GM23338 (cell line): Measurements from ENCODE around the gene CARD10. TPM values are rescaled to one million over a fixed set of nuclear protein-coding genes. Genes with fewer than 3 reads are reported as not detected.

Source experiments
- ATAC-seq: fragments of 200-7000 bp; cut with Tn5 transposase; 3 replicates; pipeline ENCODE4 v1.9.1; 2020
- DNase-seq: peaks from one replicate; pipeline ENCODE4 v3.0.0-alpha.2; 2015; ENCODE audit warnings: low spot score
- H2AFZ ChIP-seq: fragments of 200-600 bp; sonication (generic); 2 replicates; pipeline ENCODE4 v1.8.0; 2016; ENCODE audit warnings: antibody characterized with exemption, mild to moderate bottlenecking, moderate library complexity
- H3F3A ChIP-seq: fragments of 200-600 bp; sonication (generic); replicated peaks from 2 replicates; pipeline ENCODE4 v1.8.0; 2017; ENCODE audit warnings: antibody characterized with exemption, mixed run types, low read depth
- H3K27ac ChIP-seq: fragments of 200-600 bp; sonication (generic); 2 replicates; pipeline ENCODE4 v1.6.1; 2016; ENCODE audit warnings: low read depth
- H3K27me3 ChIP-seq: fragments of 200-600 bp; sonication (generic); 2 replicates; pipeline ENCODE4 v1.8.0; 2016; ENCODE audit warnings: mild to moderate bottlenecking, mixed run types, moderate library complexity; ENCODE audit not compliant: insufficient read depth
- H3K36me3 ChIP-seq: fragments of 200-600 bp; sonication (generic); 2 replicates; pipeline ENCODE4 v1.8.0; 2016; ENCODE audit warnings: mild to moderate bottlenecking; ENCODE audit not compliant: insufficient read depth
- H3K4me1 ChIP-seq: fragments of 200-600 bp; sonication (generic); 2 replicates; pipeline ENCODE4 v1.8.0; 2016; ENCODE audit warnings: mild to moderate bottlenecking, moderate library complexity; ENCODE audit not compliant: insufficient read depth
- H3K4me2 ChIP-seq: fragments of 200-600 bp; sonication (generic); 2 replicates; pipeline ENCODE4 v1.7.1; 2017; ENCODE audit warnings: mixed run types
- H3K4me3 ChIP-seq: fragments of 200-600 bp; sonication (generic); 2 replicates; pipeline ENCODE4 v1.6.1; 2016; ENCODE audit warnings: mixed run types
- H3K79me2 ChIP-seq: fragments of 200-600 bp; sonication (generic); replicated peaks from 2 replicates; pipeline ENCODE4 v1.8.0; 2017; ENCODE audit warnings: mild to moderate bottlenecking; ENCODE audit not compliant: insufficient read depth
- H3K9me2 ChIP-seq: fragments of 200-600 bp; sonication (generic); 2 replicates; pipeline ENCODE4 v1.8.0; 2017; ENCODE audit not compliant: insufficient read depth
- H4K20me1 ChIP-seq: fragments of 200-600 bp; sonication (generic); replicated peaks from 2 replicates; pipeline ENCODE4 v1.8.0; 2017; ENCODE audit warnings: mild to moderate bottlenecking; ENCODE audit not compliant: insufficient read depth
- H3K27ac Mint-ChIP-seq: 2 replicates; pipeline ENCODE4 v1.8.0; 2020; ENCODE audit warnings: inconsistent platforms, mild to moderate bottlenecking, moderate library complexity, mixed read lengths
- H3K27me3 Mint-ChIP-seq: 3 replicates; pipeline ENCODE4 v1.8.0; 2022; ENCODE audit warnings: low read depth, mild to moderate bottlenecking, moderate library complexity, mixed read lengths, inconsistent platforms; ENCODE audit not compliant: insufficient read depth, poor library complexity
- H3K36me3 Mint-ChIP-seq: 3 replicates; pipeline ENCODE4 v1.8.0; 2021; ENCODE audit warnings: low read depth, mild to moderate bottlenecking, inconsistent platforms, moderate library complexity, mixed read lengths
- H3K4me1 Mint-ChIP-seq: 3 replicates; pipeline ENCODE4 v1.8.0; 2020; ENCODE audit warnings: mild to moderate bottlenecking, inconsistent platforms, mixed read lengths
- H3K4me3 Mint-ChIP-seq: 3 replicates; pipeline ENCODE4 v1.8.0; 2021; ENCODE audit warnings: moderate library complexity, mild to moderate bottlenecking, inconsistent platforms, mixed read lengths
- H3K9me3 Mint-ChIP-seq: 3 replicates; pipeline ENCODE4 v1.8.0; 2020; ENCODE audit warnings: moderate library complexity, mild to moderate bottlenecking, inconsistent platforms, mixed read lengths
- EZH2 ChIP-seq: fragments of 200-600 bp; sonication (generic); IDR thresholded peaks from one replicate; pipeline ENCODE4 v1.8.0; 2017; ENCODE audit warnings: antibody characterized with exemption, mild to moderate bottlenecking, low read depth; ENCODE audit not compliant: unreplicated experiment
- EZH2phosphoT487 ChIP-seq: fragments of 200-600 bp; sonication (generic); IDR thresholded peaks from one replicate; pipeline ENCODE4 v1.8.1; 2018; ENCODE audit warnings: antibody characterized with exemption; ENCODE audit not compliant: unreplicated experiment
- JUNB ChIP-seq: IDR thresholded peaks from one replicate; pipeline ENCODE4 v1.6.1; 2016; ENCODE audit warnings: antibody characterized with exemption; ENCODE audit not compliant: unreplicated experiment
- NANOG ChIP-seq: IDR thresholded peaks from 2 replicates; pipeline ENCODE4 v1.6.1; 2016; ENCODE audit warnings: antibody characterized with exemption, borderline replicate concordance
- POLR2AphosphoS5 ChIP-seq: IDR thresholded peaks from 2 replicates; pipeline ENCODE4 v1.6.1; 2016; ENCODE audit warnings: antibody characterized with exemption, low read depth
- STAT1 ChIP-seq: IDR thresholded peaks from one replicate; pipeline ENCODE4 v1.6.1; 2016; ENCODE audit warnings: antibody characterized with exemption; ENCODE audit not compliant: unreplicated experiment
- ZNF331 ChIP-seq: fragments of 250-450 bp; sonication (Bioruptor Pico); IDR thresholded peaks from 2 replicates; pipeline ENCODE4 v1.5.0; 2020; ENCODE audit warnings: low read depth, mild to moderate bottlenecking, moderate library complexity
- polyA plus RNA-seq: library from polyadenylated mRNA; unstranded; fragments of >200 nt; fragmentation: Nextera tagmentation; extraction: Ambion mirVana; gene quantifications from 2 replicates; pipeline ENCODE4 v1.2.1, GENCODE V29; 2016
- total RNA-seq: library from RNA; depleted of rRNA; stranded (reverse); fragments of >200 nt; shearing (Covaris generic); gene quantifications from 2 replicates; pipeline ENCODE4 v1.2.3, GENCODE V29; 2014
- TF ChIP-seq, protein P1 (sequence below): fragments of 250-450 bp; sonication (Bioruptor Pico); IDR thresholded peaks from 2 replicates; pipeline ENCODE4 v1.5.0; 2020; ENCODE audit warnings: mild to moderate bottlenecking, moderate library complexity
- TF ChIP-seq, protein P2 (sequence below), 2 experiments: fragments of 200-600 bp in 1 of 2; sonication (generic) in 1 of 2; conservative IDR thresholded peaks; 2 replicates each; pipeline versions ENCODE4 v1.5.1 to v1.6.1; 2016 to 2017; ENCODE audit warnings: antibody characterized with exemption in 2 of 2, low read depth in 2 of 2, mild to moderate bottlenecking in 2 of 2, moderate library complexity in 1 of 2

The CARD10 gene
- total and polyA plus RNA-seq, 2 experiments from 2014 or later: 5.4 to 17.2 TPM

DNA sequence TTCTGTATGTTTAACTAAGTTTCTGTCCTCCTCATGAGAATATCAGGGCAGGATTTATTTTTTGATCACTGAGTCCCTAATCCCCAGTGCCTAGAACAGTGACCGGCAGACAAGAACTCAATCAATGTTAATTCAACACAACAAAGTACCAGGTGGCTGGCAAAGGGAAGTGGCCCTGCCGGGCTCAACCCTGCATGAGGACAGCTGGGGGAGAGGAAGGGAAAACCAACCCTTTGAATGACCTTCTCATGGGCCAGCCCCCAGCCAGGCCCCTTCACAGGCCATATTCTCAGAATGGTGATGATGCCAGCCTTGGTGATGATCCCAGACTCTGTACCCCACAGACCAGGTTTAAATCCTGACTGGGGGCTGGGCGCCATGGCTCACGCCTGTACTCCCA is 31.6 kb downstream of the CARD10 start (continued):
- TF ChIP-seq, protein P1, sequence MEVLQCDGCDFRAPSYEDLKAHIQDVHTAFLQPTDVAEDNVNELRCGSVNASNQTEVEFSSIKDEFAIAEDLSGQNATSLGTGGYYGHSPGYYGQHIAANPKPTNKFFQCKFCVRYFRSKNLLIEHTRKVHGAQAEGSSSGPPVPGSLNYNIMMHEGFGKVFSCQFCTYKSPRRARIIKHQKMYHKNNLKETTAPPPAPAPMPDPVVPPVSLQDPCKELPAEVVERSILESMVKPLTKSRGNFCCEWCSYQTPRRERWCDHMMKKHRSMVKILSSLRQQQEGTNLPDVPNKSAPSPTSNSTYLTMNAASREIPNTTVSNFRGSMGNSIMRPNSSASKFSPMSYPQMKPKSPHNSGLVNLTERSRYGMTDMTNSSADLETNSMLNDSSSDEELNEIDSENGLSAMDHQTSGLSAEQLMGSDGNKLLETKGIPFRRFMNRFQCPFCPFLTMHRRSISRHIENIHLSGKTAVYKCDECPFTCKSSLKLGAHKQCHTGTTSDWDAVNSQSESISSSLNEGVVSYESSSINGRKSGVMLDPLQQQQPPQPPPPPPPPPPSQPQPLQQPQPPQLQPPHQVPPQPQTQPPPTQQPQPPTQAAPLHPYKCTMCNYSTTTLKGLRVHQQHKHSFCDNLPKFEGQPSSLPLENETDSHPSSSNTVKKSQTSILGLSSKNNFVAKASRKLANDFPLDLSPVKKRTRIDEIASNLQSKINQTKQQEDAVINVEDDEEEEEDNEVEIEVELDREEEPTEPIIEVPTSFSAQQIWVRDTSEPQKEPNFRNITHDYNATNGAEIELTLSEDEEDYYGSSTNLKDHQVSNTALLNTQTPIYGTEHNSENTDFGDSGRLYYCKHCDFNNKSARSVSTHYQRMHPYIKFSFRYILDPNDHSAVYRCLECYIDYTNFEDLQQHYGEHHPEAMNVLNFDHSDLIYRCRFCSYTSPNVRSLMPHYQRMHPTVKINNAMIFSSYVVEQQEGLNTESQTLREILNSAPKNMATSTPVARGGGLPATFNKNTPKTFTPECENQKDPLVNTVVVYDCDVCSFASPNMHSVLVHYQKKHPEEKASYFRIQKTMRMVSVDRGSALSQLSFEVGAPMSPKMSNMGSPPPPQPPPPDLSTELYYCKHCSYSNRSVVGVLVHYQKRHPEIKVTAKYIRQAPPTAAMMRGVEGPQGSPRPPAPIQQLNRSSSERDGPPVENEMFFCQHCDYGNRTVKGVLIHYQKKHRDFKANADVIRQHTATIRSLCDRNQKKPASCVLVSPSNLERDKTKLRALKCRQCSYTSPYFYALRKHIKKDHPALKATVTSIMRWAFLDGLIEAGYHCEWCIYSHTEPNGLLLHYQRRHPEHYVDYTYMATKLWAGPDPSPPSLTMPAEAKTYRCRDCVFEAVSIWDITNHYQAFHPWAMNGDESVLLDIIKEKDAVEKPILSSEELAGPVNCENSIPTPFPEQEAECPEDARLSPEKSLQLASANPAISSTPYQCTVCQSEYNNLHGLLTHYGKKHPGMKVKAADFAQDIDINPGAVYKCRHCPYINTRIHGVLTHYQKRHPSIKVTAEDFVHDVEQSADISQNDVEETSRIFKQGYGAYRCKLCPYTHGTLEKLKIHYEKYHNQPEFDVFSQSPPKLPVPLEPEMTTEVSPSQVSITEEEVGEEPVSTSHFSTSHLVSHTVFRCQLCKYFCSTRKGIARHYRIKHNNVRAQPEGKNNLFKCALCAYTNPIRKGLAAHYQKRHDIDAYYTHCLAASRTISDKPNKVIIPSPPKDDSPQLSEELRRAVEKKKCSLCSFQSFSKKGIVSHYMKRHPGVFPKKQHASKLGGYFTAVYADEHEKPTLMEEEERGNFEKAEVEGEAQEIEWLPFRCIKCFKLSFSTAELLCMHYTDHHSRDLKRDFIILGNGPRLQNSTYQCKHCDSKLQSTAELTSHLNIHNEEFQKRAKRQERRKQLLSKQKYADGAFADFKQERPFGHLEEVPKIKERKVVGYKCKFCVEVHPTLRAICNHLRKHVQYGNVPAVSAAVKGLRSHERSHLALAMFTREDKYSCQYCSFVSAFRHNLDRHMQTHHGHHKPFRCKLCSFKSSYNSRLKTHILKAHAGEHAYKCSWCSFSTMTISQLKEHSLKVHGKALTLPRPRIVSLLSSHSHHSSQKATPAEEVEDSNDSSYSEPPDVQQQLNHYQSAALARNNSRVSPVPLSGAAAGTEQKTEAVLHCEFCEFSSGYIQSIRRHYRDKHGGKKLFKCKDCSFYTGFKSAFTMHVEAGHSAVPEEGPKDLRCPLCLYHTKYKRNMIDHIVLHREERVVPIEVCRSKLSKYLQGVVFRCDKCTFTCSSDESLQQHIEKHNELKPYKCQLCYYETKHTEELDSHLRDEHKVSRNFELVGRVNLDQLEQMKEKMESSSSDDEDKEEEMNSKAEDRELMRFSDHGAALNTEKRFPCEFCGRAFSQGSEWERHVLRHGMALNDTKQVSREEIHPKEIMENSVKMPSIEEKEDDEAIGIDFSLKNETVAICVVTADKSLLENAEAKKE: no peak

DNA sequence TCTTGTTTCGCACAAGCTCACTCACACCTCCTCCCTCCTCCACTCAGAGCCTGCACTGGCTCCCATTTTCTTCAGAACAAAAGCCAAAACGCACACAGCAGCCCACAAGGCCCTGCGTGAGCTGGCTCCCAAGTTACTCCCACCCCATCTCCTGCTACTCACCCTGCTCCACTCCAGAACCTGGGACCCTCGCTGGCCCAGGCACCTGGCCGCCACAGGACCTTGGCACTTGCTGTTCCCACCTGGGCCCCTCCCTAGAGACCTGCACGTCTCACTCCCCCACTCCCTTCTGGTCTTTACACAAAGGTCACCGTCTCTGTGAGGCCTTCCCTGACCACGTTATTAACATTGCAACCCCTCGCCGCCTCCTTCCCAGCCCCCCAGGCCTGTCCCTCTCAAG is 32.1 kb downstream of the CARD10 start:
- no peak overlapping the region for H3K4me2 ChIP-seq
- H3K9me3 Mint-ChIP-seq: no peaks in the 10 kb centered on the region; the same call in 2 of the 3 replicates
- no peak overlapping the region for H3K27ac ChIP-seq
- H3K27me3 Mint-ChIP-seq: peaks cover 13% of the 10 kb centered on the region
- peaks cover 22% of the 10 kb centered on the region; the same call in 1 of the 2 replicates for H3K4me1 ChIP-seq
- H4K20me1 ChIP-seq: no peaks in the 10 kb centered on the region
- peak overlapping the region; percentile 23; the same call in 1 of the 3 replicates for H3K4me3 Mint-ChIP-seq
- no peaks in the 10 kb centered on the region for H3K9me2 ChIP-seq
- H3K4me3 ChIP-seq: no peak overlapping the region
- H3K27ac Mint-ChIP-seq: no peak overlapping the region
- no peak for ATAC-seq
- no peaks in the 10 kb centered on the region for H3K36me3 ChIP-seq
- no peak for TF ChIP-seq NANOG
- TF ChIP-seq EZH2phosphoT487: no peak
- TF ChIP-seq, protein P2, sequence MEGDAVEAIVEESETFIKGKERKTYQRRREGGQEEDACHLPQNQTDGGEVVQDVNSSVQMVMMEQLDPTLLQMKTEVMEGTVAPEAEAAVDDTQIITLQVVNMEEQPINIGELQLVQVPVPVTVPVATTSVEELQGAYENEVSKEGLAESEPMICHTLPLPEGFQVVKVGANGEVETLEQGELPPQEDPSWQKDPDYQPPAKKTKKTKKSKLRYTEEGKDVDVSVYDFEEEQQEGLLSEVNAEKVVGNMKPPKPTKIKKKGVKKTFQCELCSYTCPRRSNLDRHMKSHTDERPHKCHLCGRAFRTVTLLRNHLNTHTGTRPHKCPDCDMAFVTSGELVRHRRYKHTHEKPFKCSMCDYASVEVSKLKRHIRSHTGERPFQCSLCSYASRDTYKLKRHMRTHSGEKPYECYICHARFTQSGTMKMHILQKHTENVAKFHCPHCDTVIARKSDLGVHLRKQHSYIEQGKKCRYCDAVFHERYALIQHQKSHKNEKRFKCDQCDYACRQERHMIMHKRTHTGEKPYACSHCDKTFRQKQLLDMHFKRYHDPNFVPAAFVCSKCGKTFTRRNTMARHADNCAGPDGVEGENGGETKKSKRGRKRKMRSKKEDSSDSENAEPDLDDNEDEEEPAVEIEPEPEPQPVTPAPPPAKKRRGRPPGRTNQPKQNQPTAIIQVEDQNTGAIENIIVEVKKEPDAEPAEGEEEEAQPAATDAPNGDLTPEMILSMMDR (conservative IDR thresholded peaks at IDR 0.05; ENCODE audit: low read depth in 2 of 2): no peak
- TF ChIP-seq, protein P1: no peak
- no peak for TF ChIP-seq EZH2
- no peak for TF ChIP-seq ZNF331 (CRISPR knock-in tag)
- no peak for TF ChIP-seq POLR2AphosphoS5
- TF ChIP-seq JUNB: no peak
- no peak for TF ChIP-seq STAT1
- H3K4me1 Mint-ChIP-seq: peaks cover 60% of the 10 kb centered on the region
- H3F3A ChIP-seq: no peaks in the 10 kb centered on the region
- no peaks in the 10 kb centered on the region; the same call in 2 of the 3 replicates for H3K36me3 Mint-ChIP-seq
- no peak overlapping the region for H2AFZ ChIP-seq
- H3K27me3 ChIP-seq: no peaks in the 10 kb centered on the region
- no peaks in the 10 kb centered on the region for H3K79me2 ChIP-seq
- DNase-seq: no peak
